HG03108 (cell line): ENCODE data around the gene NBAS.
A peak's percentile ranks its signal among the peaks of the same experiment; 100 is the strongest.

Experiments
- ATAC-seq: cut with Tn5 transposase; IDR thresholded peaks from one replicate; pipeline ENCODE4 v1.9.1; 2021; ENCODE audit warnings: moderate library complexity; ENCODE audit not compliant: unreplicated experiment

The NBAS gene

GRCh38 chr2:15372019-15372418 lies 189.1 kb downstream of the NBAS start:
- ATAC-seq, result no peak

- ATAC-seq, result no peak
Measured at GRCh38 chr2:15369129-15369528, 192.0 kb downstream of the NBAS start.

GRCh38 chr2:15367715-15368114 lies 193.4 kb downstream of the NBAS start:
- peak; percentile 48 for ATAC-seq

GRCh38 chr2:15367205-15367604 lies 193.9 kb downstream of the NBAS start:
- no peak for ATAC-seq

GRCh38 chr2:15365411-15365810 lies 195.7 kb downstream of the NBAS start:
- no peak for ATAC-seq

GRCh38 chr2:15364561-15364960 lies 196.6 kb downstream of the NBAS start:
- ATAC-seq, result no peak

- no peak for ATAC-seq
Measured at GRCh38 chr2:15363734-15364133, 197.4 kb downstream of the NBAS start.

- no peak for ATAC-seq
Measured at GRCh38 chr2:15363142-15363541, 198.0 kb downstream of the NBAS start.

GRCh38 chr2:15359716-15360531 lies 201.2 kb downstream of the NBAS start:
- ATAC-seq, result no peak

- no peak for ATAC-seq
Measured at GRCh38 chr2:15357922-15358321, 203.2 kb downstream of the NBAS start.

GRCh38 chr2:15357186-15357585 lies 203.9 kb downstream of the NBAS start:
- ATAC-seq, result no peak

GRCh38 chr2:15355386-15355785 lies 205.7 kb downstream of the NBAS start:
- ATAC-seq, result no peak

GRCh38 chr2:15354596-15355366 lies 206.4 kb downstream of the NBAS start:
- ATAC-seq, result no peak

GRCh38 chr2:15352363-15352762 lies 208.8 kb downstream of the NBAS start:
- no peak for ATAC-seq

- ATAC-seq, result no peak
Measured at GRCh38 chr2:15348636-15349035, 212.5 kb downstream of the NBAS start.

GRCh38 chr2:15348045-15348444 lies 213.1 kb downstream of the NBAS start:
- ATAC-seq, result no peak

- no peak for ATAC-seq
Measured at GRCh38 chr2:15346624-15347023, 214.5 kb downstream of the NBAS start.

- ATAC-seq, result no peak
Measured at GRCh38 chr2:15337996-15338666, 223.0 kb downstream of the NBAS start.

GRCh38 chr2:15334644-15335326 lies 226.3 kb downstream of the NBAS start:
- no peak for ATAC-seq

GRCh38 chr2:15331787-15332186 lies 229.3 kb downstream of the NBAS start:
- ATAC-seq, result no peak

- ATAC-seq, result no peak
Measured at GRCh38 chr2:15325296-15325695, 235.8 kb downstream of the NBAS start.
